Subcutaneous adipose tissue (tissue), 4 donors: ENCODE measurements around the gene SDHB. TPM values are rescaled to one million over a fixed set of nuclear protein-coding genes. Genes with fewer than 3 reads are reported as not detected.

ENCODE experiments used
- CTCF ChIP-seq: fragments of 450-650 bp; IDR thresholded peaks from one replicate; pipeline ENCODE4 v1.5.1; 2016; ENCODE audit warnings: low read depth, mild to moderate bottlenecking, control low read depth, antibody characterized with exemption, moderate library complexity
- total RNA-seq, 4 donors: library from RNA; depleted of rRNA; stranded (reverse); fragments of >200 nt; gene quantifications; one replicate each; pipeline ENCODE4 v1.1.0, GENCODE V29; 2016

Gene SDHB
- total RNA-seq, result 100 to 1,000 TPM; 105 to 138 (median 121) TPM

- TF ChIP-seq CTCF, result no peak
Observed at GRCh38 chr1:17053685-17054410, at the start of gene SDHB. TSS of gene SDHB (minus strand) at chr1:17054032. CDS start at chr1:17054019, 13 bp downstream.

GRCh38 chr1:17102232-17102631, 48.4 kb upstream of the SDHB start:
- TF ChIP-seq CTCF, result no peak

- no peak for TF ChIP-seq CTCF
Observed at GRCh38 chr1:17101261-17101660, 47.4 kb upstream of the SDHB start.

GRCh38 chr1:17099616-17100340, 45.9 kb upstream of the SDHB start:
- TF ChIP-seq CTCF, result no peak

- TF ChIP-seq CTCF, result no peak
Observed at GRCh38 chr1:17098446-17099317, 44.9 kb upstream of the SDHB start.

GRCh38 chr1:17097787-17098186, 44.0 kb upstream of the SDHB start:
- no peak for TF ChIP-seq CTCF

- TF ChIP-seq CTCF, result no peak
Observed at GRCh38 chr1:17097147-17097546, 43.3 kb upstream of the SDHB start.
